Amygdala (tissue), 56 donors: Measurements from ENCODE around the gene CIAO3.

ENCODE experiments used
- DNase-seq, 56 donors: peaks; one replicate each; lab custom pipeline; 2025; lab: John Stamatoyannopoulos, UW

Gene CIAO3

DNA sequence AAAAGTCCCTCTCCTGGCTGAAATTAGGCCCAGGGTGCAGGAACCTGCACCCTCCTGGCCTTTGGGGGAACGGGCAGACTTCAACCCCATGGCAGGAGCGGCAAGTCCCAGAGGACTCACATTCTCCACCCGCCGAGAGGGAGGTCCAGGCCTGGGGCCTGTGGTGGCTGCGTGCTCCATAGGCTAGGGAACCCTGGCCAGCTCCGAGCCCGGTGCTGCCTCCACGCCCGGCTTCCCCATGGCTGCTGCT, 14.7 kb downstream of the CIAO3 start:
- DNase-seq: no peak

DNA sequence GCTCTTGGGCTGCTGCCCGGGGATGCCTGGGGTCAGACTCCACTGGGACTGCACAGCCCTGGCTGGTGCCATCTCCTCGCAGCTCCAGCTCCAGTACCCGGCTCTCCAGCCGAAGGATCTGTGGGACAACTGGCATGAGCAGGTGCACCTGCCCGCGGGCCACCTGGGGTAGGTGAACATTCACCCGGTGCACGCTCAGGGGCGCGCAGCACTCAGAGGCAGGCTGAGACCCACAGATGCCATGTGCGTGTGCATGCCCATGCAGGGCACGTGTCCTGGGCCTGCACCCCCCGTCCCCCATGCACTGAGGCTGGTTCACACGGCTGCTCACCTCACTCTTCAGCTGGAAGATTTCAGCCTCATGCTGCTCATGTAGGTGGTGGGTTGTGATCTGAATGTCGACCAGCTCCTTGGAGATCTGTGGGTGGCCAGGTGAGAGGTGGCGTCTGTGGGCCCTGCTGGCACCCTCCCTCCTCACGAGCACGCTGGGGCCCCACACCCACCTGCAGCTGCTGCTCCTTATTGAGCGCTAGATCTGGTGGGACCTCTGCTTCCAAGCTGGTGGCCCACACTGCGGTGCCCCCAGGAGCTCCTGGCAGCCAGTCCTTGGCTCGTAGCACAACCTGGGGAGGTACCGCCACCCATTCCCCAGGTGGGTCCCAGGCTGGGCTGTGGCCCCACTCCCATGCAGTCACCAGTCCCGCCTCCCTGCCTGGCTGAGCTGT, 15.2 kb downstream of the CIAO3 start:
- DNase-seq: no peak

DNA sequence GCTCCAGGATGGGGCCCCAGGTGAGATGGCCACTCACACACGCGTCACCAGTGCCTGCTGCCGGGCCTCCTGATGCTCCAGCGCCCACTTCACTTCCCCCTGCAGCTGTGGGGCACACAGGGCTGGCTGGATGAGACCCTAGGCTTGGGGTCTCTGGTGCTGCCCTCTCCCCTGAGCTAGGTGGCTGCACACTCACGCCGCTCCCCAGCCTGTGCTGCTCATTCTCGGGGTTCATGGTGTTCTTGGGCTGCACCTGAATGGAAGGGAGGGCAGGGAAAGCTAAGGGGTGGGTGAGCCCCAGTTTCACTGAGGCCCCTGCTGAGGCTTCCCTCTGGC, 15.8 kb downstream of the CIAO3 start:
- DNase-seq: no peak

DNA sequence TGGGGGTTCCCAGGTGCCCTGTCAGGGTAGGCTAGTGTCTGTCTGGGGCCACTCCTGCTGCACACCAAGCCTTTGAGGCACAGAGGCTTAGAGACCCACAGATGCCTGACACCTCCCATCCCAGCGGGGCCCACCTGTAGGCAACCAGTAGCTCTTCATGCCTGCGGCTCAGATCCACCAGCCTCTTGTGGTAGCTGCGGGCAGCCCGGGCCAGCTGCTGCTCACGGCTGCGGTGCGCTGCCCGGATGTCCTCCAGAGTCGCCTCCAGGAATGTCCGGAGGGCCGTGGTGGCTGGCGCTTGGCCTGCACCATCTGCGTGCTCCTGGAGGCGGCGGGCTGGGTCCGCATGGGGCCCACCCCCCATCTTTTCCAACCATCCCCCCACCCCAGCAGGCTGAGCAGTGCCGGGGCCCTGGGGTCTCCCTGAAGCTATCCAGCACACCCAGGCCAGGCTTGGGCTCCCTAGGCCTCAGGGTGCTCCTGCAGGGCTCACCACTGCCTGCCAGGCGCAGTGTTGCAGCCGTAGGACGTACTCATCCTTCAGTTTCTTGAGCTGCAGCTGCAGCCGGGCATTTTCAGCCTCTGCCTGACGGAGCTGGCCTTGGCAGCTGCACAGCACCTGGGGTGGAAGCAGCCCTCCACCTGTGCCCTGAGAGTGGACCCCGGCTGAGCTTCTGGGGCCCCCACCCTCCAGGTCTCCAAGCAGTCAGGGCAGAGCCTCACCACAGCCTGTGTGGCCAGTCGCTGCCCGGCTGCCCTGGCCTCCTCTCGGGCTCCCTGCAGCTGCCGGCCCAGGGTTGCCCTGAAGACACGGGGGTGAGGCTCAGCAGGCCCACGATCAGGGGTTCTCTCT, 16.4 kb downstream of the CIAO3 start:
- DNase-seq: no peak

DNA sequence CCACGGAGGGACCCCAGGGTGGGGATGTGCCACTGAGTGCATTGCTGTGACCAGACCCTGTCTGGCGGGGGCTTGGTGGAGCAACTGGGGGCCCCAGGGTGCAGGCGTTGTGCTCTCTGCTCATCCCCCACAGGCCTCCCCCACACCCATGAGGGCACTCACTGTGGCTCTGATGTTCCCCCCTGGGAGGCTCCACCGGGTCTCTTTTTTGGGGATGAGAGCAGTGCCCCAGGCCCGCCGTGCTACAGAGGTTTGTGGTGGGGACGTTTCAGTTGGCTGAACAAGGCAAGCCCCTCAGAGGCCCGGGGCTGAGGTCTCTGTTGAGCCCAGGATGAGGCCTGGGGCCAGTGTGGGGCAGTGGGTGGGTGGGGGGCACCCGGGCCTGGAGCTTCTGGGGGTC, 17.1 kb downstream of the CIAO3 start:
- no peak for DNase-seq

DNA sequence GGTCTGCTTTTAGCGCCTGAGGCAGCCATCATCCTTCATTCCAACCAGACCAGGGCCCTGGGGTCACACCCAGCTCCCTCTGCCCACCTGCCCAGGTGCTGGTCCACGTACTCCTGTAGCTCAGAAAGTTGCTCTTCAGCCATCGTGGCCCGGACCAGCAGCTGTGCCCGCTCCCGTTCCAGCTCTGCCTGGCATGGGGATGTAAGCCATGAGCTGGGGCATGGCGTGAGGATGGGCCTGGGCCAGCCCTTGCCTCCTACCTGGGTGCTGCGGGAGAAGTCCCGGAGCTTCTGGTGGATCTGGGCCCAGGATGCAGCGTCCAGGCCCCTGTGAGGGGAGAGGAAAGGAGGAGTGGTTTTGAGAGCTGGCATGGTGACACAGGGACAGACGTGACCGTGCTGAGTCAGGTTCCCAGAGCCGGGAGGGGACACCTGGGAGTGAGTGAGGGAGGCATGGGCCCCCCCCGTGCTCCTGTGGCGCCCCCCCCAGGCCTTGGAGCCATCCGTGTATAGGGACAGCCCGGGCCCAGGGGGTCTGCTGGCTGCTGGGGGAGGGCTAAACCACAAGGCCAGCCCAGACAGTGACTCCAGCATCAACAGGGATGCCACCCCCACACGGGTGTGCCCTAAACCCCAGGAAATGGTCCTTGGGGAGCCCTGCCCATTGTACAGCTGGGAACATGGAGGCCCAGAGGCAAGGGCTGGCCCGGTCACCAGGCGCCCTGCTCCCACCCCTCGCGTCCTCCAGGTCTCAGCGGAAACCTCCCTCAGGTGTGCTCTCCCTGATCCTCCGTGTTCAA, 17.8 kb downstream of the CIAO3 start:
- no peak for DNase-seq

DNA sequence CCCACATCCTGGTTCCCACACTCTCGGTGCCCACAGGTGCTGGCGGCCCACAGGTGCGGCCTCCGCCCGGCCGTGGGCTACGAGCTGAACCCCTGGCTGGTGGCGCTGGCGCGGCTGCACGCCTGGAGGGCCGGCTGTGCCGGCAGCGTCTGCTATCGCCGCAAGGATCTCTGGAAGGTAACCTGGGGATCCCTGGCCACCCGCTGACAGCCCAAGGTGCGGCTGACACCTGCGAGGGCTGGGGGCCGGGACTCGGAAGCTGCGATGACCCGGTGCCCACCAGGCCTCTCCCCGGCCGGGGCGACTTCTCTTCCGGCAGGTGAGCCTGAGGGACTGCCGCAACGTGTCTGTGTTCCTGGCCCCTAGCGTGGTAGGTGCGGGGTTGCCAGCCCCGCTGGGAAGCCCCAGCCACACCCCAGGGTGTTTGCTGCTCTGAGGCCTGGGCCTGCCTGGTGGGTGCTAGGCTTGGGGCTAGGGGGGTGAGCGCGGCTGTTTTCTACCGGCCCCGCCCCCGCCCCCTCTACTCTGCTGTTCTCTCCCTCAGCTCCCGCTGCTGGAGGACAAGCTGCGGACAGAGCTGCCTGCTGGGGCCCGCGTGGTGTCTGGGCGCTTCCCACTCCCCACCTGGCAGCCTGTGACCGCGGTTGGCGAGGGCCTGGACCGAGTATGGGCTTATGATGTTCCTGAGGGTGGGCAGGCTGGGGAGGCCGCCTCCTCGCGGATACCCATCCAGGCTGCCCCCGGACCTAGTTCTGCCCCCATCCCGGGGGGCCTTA, 18.8 kb downstream of the CIAO3 start:
- DNase-seq: no peak

DNA sequence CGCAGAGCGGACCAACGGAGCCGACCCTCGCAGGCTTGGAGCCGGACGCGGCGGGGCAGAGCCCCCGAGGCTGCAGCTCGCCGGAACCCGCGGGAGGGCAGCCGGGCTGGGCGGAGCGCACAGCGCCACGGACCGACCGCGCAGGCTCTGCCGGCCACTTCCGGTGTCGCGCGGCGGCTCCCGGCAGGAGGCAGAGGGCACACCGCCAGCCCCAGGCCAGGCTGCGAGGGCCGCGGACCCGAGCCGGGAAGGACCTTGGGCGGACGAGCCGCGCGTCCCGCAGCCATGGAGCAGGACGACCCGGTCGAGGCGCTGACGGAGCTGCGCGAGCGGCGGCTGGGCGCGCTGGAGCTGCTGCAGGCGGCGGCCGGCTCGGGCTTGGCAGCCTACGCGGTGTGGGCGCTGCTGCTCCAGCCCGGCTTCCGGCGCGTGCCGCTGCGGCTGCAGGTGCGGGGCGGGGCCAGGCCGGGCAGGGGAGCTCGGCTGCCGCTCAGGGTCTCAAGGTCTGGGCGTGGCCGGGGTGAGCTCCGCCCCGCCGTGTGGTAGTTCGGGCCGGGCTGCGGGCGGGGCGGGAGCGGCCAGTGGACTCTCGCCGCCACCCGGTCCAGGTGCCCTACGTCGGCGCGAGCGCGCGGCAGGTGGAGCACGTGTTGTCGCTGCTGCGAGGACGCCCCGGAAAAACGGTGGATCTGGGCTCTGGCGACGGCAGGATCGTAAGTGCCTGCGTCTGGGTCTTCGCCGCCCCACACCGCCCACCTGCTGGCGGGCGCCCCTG, 19.6 kb downstream of the CIAO3 start, which contains the start of gene ANTKMT:
Gene ANTKMT, plus strand, starts transcription at position 157 of the 775 bp plus-strand sequence. Its CDS starts 129 bp downstream, at position 286.
- DNase-seq: peak in 49 of 56 donors; percentile 28 to 88 (median 70)

DNA sequence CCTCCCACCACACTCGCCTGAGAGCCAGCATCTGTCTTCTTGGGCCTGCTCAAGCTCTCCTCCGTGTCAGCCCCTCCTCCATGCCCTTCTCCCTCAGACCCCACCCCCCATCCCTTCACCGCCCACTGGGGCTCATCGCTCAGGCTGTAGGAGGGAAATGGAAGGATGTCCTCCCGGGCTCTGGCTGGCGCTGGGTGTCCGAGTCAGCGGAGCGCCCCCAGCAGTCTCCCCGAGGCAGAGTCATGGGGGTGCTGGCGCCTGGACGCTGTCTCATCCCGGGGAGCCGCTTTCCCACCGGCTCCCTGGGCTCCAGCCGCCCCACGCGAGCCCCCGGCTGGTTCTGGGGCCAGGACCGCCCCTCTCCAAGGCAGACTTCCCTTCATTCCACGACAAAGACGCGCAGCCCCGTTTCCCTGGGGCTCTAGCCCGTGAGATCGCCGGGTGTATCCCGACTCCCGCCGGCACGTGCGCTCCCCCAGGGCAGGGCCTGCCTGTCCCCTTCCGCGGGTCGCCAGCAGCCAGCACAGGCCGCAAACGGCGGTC, 20.3 kb downstream of the CIAO3 start:
- DNase-seq: peak in 45 of 56 donors; percentile 40 to 82 (median 67)

DNA sequence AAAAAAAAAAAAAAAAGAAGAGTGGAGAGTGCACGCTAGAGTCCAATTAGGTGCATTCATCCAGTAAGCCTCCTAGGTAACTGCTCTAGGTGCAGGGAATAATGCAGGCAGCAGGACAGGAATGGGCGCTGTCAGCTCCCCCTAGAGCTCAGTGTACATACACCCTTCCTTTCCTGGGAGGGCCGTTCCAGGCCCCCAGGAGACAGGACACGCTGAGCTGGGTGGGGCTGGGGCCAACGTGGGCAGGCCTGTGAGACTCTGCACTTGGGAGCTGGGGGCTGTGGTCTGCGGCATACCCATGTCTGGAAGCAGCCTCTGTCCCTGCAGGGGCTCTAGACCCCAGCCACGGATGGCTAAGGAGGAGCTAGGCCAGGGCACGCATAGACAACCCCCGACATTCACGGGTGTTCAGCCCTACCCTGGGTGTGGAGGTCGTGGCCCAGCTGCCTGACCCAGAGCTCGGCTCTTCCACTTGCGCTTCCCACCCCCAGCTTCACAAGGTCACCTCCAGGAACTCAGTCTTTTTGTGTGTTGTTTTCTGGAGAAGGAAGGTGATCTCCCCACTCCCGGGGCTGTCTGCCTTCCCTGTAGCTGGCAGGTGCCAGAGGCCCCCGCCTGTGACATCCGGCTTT, 20.9 kb downstream of the CIAO3 start:
- DNase-seq: peak in 6 of 56 donors; percentile 16 to 66 (median 56)

DNA sequence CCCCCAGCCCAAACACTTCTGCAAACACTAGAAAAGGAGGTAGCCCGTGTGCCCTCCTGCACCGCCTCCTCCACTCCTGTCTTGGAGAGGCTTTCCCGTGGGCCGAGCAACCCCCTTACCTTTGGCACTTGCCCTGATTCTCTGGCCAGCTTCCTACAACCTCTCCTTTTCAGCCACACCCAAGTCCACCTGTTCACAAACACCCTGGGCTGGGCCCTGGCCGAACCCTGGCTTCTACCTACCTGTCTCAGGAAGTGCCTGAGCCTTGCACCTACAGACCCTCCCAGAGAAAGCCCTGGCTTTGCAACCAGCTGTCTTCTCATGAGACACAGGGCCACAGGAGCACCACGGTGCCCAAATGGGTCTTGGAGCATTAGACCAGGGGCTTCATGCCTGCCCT, 21.9 kb downstream of the CIAO3 start:
- DNase-seq: no peak

DNA sequence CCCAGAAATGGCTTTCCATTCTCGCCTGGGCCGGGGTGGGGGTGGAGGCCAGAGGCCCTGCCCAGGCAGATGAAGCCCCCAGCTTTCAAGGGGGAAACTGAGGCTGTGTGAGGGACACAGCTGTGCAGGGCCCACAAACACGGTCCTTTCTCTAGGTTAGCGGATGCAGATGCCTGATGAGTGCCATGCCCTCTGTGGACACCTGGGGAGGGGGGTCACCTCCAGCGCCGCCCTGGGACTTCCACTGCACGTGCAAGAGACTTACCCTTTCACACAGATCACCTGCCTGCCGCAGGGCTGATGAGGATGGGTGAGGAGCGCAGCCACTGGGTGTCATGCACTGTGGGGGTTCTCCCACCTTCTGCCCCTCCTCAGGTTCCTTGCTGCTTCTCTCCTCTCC, 22.4 kb downstream of the CIAO3 start:
- no peak for DNase-seq

DNA sequence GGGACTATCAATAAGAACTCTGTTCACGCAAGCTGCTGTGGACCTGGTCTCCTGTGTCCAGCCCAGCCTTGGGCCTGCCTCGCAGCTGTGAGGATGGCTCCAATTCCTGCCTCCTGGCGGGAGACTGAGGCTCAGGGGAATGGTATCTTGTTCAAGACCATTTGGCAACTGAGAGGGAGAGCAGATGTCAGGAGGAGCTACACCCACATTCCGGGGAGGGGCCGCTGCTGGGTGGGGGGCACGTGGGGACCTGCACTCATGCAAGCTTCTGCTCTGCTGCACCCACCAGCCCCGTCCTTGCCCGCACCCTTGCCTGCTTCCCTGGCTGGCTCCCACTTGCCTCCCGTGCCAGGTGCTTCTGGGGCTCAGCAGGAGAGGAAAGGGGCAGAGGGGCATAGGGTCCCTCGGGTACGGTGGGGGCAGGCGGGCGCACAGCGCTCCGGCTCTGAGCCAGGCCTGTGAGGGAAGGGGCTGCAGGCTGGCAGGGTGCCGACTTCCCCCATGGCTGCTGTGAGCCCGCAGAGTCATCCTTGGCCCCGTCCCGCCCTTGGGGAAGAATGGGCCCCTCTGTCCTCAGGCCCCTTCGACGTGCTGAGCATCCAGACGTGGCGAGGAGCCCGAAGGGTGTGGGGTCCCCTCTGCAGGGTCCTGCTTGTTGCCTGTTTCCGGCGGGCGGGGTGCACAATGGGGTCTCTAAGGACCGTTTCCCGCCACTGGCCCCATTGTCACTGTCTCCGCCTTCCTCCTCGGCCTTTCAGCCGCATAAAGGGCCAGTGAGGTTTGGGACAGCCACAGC, 23.1 kb downstream of the CIAO3 start:
- peak in 11 of 56 donors; percentile 21 to 75 (median 28) for DNase-seq

DNA sequence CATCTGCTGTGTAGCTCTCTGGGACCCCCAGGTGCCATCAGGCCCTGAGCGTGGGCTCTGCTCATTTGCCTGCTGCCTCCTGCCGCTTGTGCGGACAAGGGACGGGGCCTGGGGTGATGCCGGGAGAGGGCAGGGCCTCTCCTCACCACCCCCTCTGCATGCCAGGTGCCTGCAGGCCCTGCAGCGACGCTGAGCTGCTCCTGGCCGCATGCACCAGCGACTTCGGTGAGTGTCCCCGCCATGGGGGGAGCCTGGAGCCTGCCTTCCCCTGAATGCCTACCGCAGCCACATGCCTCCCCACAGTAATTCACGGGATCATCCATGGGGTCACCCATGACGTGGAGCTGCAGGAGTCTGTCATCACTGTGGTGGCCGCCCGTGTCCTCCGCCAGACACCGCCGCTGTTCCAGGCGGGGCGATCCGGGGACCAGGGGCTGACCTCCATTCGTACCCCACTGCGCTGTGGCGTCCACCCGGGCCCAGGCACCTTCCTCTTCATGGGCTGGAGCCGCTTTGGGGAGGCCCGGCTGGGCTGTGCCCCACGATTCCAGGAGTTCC, 23.9 kb downstream of the CIAO3 start:
- no peak for DNase-seq

DNA sequence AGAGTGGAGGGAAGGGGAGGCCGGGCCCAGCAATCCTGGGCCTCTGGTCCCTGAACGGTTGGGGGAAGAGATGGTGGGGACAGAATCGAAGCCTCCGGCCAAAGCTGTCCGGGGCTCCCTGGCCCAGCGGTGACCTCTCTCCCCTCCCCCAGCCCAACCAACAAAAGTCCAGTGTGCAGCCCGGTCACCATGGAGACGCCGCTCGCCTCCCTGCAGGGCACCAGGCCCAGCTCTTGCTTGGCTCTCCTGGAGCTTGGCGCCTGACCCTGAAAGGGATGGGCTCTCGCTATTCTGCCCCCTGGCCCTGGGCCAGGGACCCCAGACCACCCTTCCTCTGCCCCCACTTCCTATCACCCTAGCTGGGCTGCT, 24.6 kb downstream of the CIAO3 start:
- DNase-seq: peak; percentile 20 to 95 (median 84)

DNA sequence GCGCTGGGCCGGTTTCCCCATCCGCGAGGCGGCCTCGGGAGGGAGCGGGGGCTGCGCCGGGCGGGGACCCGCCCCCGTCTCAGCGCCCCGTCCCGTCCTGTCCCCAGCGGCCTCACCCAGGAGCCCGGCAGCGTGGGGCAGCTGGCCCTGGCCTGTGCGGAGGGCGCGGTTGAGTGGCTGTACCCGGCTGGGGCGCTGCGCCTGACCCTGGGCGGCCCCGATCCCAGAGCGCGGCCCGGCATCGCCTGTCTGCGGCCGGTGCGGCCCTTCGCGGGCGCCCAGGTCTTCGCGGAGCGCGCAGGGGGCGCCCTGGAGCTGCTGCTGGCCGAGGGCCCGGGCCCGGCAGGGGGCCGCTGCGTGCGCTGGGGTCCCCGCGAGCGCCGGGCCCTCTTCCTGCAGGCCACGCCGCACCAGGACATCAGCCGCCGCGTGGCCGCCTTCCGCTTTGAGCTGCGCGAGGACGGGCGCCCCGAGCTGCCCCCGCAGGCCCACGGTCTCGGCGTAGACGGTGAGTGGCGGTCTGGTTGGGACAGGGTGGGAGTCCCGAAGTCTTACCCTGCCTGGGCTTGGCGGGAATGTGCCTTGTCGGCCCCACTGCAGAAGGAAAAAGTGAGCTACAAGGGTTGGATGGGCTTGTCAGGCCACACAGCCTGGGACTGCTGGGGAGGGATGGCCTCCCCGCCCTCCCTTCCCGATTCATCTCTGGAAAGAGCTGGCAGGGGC, 25.2 kb downstream of the CIAO3 start:
- peak in 5 of 56 donors; percentile 40 to 57 (median 52) for DNase-seq
